K562 (cell line): ENCODE results near the gene THAP4. TPM values are rescaled to one million over a fixed set of nuclear protein-coding genes. Genes with fewer than 3 reads are reported as not detected.

Experiments used
- COPS2 ChIP-seq: fragments of 450-650 bp; conservative IDR thresholded peaks from 2 replicates; pipeline ENCODE4 v1.6.1; 2016; ENCODE audit warnings: mild to moderate bottlenecking, moderate library complexity
- FOS ChIP-seq: IDR thresholded peaks from 3 replicates; pipeline ENCODE4 v1.6.1; 2011; ENCODE audit not compliant: insufficient read length; ENCODE audit errors: extremely low read depth
- KDM1A ChIP-seq, 2 experiments: fragments of 450-650 bp; IDR thresholded peaks; 2 replicates each; pipeline ENCODE4 v1.6.1; 2016; ENCODE audit warnings: mild to moderate bottlenecking in 2 of 2
- MAZ ChIP-seq, 2 experiments: fragments of 450-650 bp in 1 of 2; sonication (generic) in 1 of 2; formaldehyde crosslinking; IDR thresholded peaks in 1 of 2; conservative IDR thresholded peaks in 1 of 2; 2 replicates each; pipeline versions ENCODE4 v1.4.0 to v1.5.0; 2020; ENCODE audit warnings: mild to moderate bottlenecking in 1 of 2, missing genetic modification reagents in 1 of 2
- NR2C2 ChIP-seq, 2 experiments: fragments of 200-800 bp in 1 of 2; sonication (Bioruptor generic) in 1 of 2; sonication (generic) in 1 of 2; formaldehyde crosslinking in 1 of 2; IDR thresholded peaks; 2 replicates each; pipeline versions ENCODE4 v1.6.1 to v1.8.0; 2016 to 2022; ENCODE audit warnings: mild to moderate bottlenecking in 1 of 2, missing compliant biosample characterization in 1 of 2, missing genetic modification characterization in 1 of 2, missing genetic modification reagents in 1 of 2
- RB1 ChIP-seq: fragments of 450-650 bp; IDR thresholded peaks from 2 replicates; pipeline ENCODE4 v1.6.1; 2017; ENCODE audit warnings: low read depth, mild to moderate bottlenecking
- RBM25 ChIP-seq: fragments of 200-400 bp; formaldehyde crosslinking; IDR thresholded peaks from 2 replicates; pipeline ENCODE4 v1.6.1; 2018; ENCODE audit warnings: low read length, low read depth, moderate library complexity; ENCODE audit not compliant: severe bottlenecking
- TCF3 ChIP-seq: sonication (generic); formaldehyde crosslinking; IDR thresholded peaks from 2 replicates; pipeline ENCODE4 v1.4.0; 2020; ENCODE audit warnings: mild to moderate bottlenecking, missing genetic modification reagents
- YBX1 ChIP-seq: fragments of 450-650 bp; IDR thresholded peaks from 2 replicates; pipeline ENCODE4 v1.7.1; 2016; ENCODE audit warnings: mild to moderate bottlenecking
- ZEB2 ChIP-seq: fragments of 450-650 bp; IDR thresholded peaks from 2 replicates; pipeline ENCODE4 v1.6.1; 2016
- polyA plus RNA-seq, 8 experiments: library from polyadenylated mRNA; depleted of rRNA in 4 of 8; stranded (reverse) in 5 of 8; unstranded in 3 of 8; fragments of >200 nt; fragmentation: Nextera tagmentation in 2 of 8; fragmentation: Illumina TruSeq in 1 of 8; extraction: Ambion mirVana in 2 of 8; extraction: Trizol in 1 of 8; gene quantifications; 2 replicates each; pipeline versions ENCODE4 v1.2.1 to v1.2.3, GENCODE V29; 2011 to 2014; ENCODE audit warnings: inconsistent platforms in 1 of 8, missing spikeins in 1 of 8
- total RNA-seq, 7 experiments: library from RNA; depleted of rRNA in 6 of 7; stranded (reverse); fragments of >200 nt in 6 of 7; fragmentation: Illumina TruSeq in 2 of 7; extraction: Trizol in 2 of 7; gene quantifications; 2 replicates each; pipeline versions ENCODE4 v1.2.1 to v1.2.3, GENCODE V29; 2011 to 2021; ENCODE audit warnings: low replicate concordance in 1 of 7
- TF ChIP-seq, protein P1 (sequence below): sonication (generic); formaldehyde crosslinking; IDR thresholded peaks from 2 replicates; pipeline ENCODE4 v1.8.0; 2022; ENCODE audit warnings: missing genetic modification reagents, mild to moderate bottlenecking, borderline replicate concordance
- TF ChIP-seq, protein P2 (sequence below), 2 experiments: IDR thresholded peaks; 2 replicates each; pipeline ENCODE4 v1.6.1; 2011; ENCODE audit warnings: borderline replicate concordance in 1 of 2, control low read depth in 1 of 2, low read depth in 1 of 2, low read length in 1 of 2, mild to moderate bottlenecking in 1 of 2, mixed read lengths in 1 of 2, moderate library complexity in 1 of 2; ENCODE audit not compliant: insufficient read depth in 1 of 2, insufficient read length in 1 of 2, poor library complexity in 1 of 2, severe bottlenecking in 1 of 2; ENCODE audit errors: extremely low read depth in 1 of 2

The THAP4 gene
- total and polyA plus RNA-seq, 9 of the 15 experiments (the other 6 are each of a cell fraction or from before 2014, with no cell fraction given): 8.6 to 60.9 (median 43.9) TPM

DNA sequence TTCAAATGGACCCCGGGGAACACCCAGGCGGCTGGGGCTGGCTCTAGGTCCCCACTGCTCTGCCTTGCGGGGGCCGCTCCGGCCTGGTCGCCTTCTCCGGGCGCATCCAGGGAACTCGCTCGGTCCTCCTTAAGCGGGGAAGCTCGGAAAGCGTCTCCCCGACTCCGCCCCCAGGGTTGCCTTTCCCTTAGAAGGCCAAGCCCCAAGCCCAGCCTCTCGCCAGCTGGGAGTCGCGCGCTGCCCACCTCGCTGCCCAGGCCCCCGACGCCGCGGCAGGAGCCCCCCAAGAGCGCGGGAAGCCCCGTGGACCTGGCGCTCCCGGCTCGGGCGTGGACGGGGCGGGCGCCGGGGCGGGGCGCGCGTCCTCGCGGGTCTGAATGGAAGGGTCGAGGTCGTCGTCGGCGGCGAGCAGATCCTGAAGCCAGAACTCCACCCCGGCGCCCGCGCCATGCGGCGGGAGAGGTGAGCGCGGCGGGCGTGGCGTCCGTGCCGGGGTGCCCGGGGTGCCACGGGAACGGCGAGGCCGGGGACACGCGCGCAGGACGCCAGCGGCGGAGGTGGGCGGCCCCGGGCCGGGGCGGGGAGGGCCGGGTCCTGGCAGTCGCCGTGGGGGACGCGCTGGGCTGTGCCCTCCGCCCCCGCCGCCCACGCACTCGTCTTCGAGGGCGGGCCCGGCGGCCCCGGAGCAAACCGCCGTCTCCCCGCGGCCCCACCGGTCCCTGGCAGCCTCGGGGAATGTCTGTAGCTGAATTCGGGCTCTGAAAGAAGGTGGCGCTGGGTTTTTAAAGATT, 78.2 kb downstream of the THAP4 start, which contains the start of gene BOK (continued):
- TF ChIP-seq MAZ (CRISPR knock-in tag; conservative IDR thresholded peaks at IDR 0.05 in 1 of 2, IDR thresholded peaks at IDR 0.05 in 1 of 2) (0 out of 4 replicates have a peak, but pooled peaks of 1 of the 2 experiments have one; percentile 19), COPS2 (no peak), KDM1A (IDR thresholded peaks at IDR 0.05) (no peak), YBX1 (no peak), ZEB2 (no peak), NR2C2 (CRISPR knock-in tag; IDR thresholded peaks at IDR 0.05) (no peak), NR2C2 (tag; IDR thresholded peaks at IDR 0.05) (peak; percentile 18; the same call in 1 of the 2 replicates), RBM25 (no peak), RB1 (0 out of 2 replicates have a peak, but pooled peaks have one; percentile 35), TCF3 (CRISPR knock-in tag) (no peak), FOS (no peak)
- TF ChIP-seq, protein P1, sequence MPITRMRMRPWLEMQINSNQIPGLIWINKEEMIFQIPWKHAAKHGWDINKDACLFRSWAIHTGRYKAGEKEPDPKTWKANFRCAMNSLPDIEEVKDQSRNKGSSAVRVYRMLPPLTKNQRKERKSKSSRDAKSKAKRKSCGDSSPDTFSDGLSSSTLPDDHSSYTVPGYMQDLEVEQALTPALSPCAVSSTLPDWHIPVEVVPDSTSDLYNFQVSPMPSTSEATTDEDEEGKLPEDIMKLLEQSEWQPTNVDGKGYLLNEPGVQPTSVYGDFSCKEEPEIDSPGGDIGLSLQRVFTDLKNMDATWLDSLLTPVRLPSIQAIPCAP (CRISPR knock-in tag): no peak
- TF ChIP-seq, protein P2, sequence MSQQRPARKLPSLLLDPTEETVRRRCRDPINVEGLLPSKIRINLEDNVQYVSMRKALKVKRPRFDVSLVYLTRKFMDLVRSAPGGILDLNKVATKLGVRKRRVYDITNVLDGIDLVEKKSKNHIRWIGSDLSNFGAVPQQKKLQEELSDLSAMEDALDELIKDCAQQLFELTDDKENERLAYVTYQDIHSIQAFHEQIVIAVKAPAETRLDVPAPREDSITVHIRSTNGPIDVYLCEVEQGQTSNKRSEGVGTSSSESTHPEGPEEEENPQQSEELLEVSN (IDR thresholded peaks at IDR 0.05; ENCODE audit: borderline replicate concordance in 1 of 2, extremely low read depth in 1 of 2, insufficient read depth in 1 of 2, insufficient read length in 1 of 2, low read depth in 1 of 2, low read length in 1 of 2, poor library complexity in 1 of 2, severe bottlenecking in 1 of 2): peak in 1 of 2 experiments; percentile 80
